ENCODE measurements around the gene ADAM33. TPM values are rescaled to one million over a fixed set of nuclear protein-coding genes. Genes with fewer than 3 reads are reported as not detected.

The ADAM33 gene
- polyA plus RNA-seq, 3 donors = 3.9 to 5.1 (median 4.2) TPM

- DNase-seq (ENCODE audit: low read depth in 3 of 3, low spot score in 2 of 3) = no peak
Measured at GRCh38 chr20:3669710-3670367, 12.0 kb downstream of the ADAM33 start.

GRCh38 chr20:3667434-3668037 is 14.3 kb downstream of the ADAM33 start:
- no peak for DNase-seq (ENCODE audit: low read depth in 3 of 3, low spot score in 2 of 3)

GRCh38 chr20:3663858-3664257 is 18.0 kb downstream of the ADAM33 start:
- DNase-seq (ENCODE audit: low read depth in 3 of 3, low spot score in 2 of 3) = no peak

- no peak for DNase-seq (ENCODE audit: low read depth in 3 of 3, low spot score in 2 of 3)
Measured at GRCh38 chr20:3663031-3663701, 18.6 kb downstream of the ADAM33 start, which contains the start of gene GFRA4. Gene GFRA4, minus strand, starts transcription at chr20:3663399. Its CDS starts 0 bp downstream, at chr20:3663399.

GRCh38 chr20:3661814-3662665 is 19.8 kb downstream of the ADAM33 start:
- no peak for DNase-seq (ENCODE audit: low read depth in 3 of 3, low spot score in 2 of 3)

- no peak for DNase-seq (ENCODE audit: low read depth in 3 of 3, low spot score in 2 of 3)
Measured at GRCh38 chr20:3661060-3661813, 20.6 kb downstream of the ADAM33 start.

- DNase-seq (ENCODE audit: low read depth in 3 of 3, low spot score in 2 of 3) = no peak
Measured at GRCh38 chr20:3660262-3661059, 21.3 kb downstream of the ADAM33 start.

- DNase-seq (ENCODE audit: low read depth in 3 of 3, low spot score in 2 of 3) = no peak
Measured at GRCh38 chr20:3659492-3660261, 22.1 kb downstream of the ADAM33 start.

GRCh38 chr20:3658716-3659491 is 22.9 kb downstream of the ADAM33 start:
- DNase-seq (ENCODE audit: low read depth in 3 of 3, low spot score in 2 of 3) = no peak

- DNase-seq (ENCODE audit: low read depth in 3 of 3, low spot score in 2 of 3) = no peak
Measured at GRCh38 chr20:3658019-3658715, 23.6 kb downstream of the ADAM33 start.

- no peak for DNase-seq (ENCODE audit: low read depth in 3 of 3, low spot score in 2 of 3)
Measured at GRCh38 chr20:3655131-3655405, 26.7 kb downstream of the ADAM33 start.

GRCh38 chr20:3654326-3655130 is 27.3 kb downstream of the ADAM33 start:
- DNase-seq (ENCODE audit: low read depth in 3 of 3, low spot score in 2 of 3) = no peak

- no peak for DNase-seq (ENCODE audit: low read depth in 3 of 3, low spot score in 2 of 3)
Measured at GRCh38 chr20:3653921-3654320, 27.9 kb downstream of the ADAM33 start.

- DNase-seq (ENCODE audit: low read depth in 3 of 3, low spot score in 2 of 3) = no peak
Measured at GRCh38 chr20:3652676-3653596, 28.9 kb downstream of the ADAM33 start.

GRCh38 chr20:3652221-3652620 is 29.6 kb downstream of the ADAM33 start:
- no peak for DNase-seq (ENCODE audit: low read depth in 3 of 3, low spot score in 2 of 3)
